Neural cell (in vitro differentiated cells): Measurements from ENCODE around the gene MAPK11.

Experiments
- CTCF ChIP-seq: fragments of 450-650 bp; IDR thresholded peaks from 2 replicates; pipeline ENCODE4 v1.5.1; 2014; ENCODE audit warnings: antibody characterized with exemption, mild to moderate bottlenecking, moderate library complexity; ENCODE audit not compliant: poor library complexity, severe bottlenecking
- REST ChIP-seq: IDR thresholded peaks from 2 replicates; pipeline ENCODE4 v1.6.1; 2012; ENCODE audit warnings: borderline replicate concordance

- TF ChIP-seq CTCF (no peak), REST (no peak)
Measured at GRCh38 chr22:50310031-50310722, 40.0 kb upstream of the MAPK11 start.
